GM23248 (cell line): ENCODE measurements around the gene TMC2.

Source experiments
- EZH2 ChIP-seq: fragments of 200-600 bp; sonication (generic); IDR thresholded peaks from 2 replicates; pipeline ENCODE4 v1.6.1; 2018; ENCODE audit warnings: antibody characterized with exemption, mild to moderate bottlenecking; ENCODE audit not compliant: insufficient read depth, poor library complexity, severe bottlenecking
- EZH2phosphoT487 ChIP-seq: fragments of 200-600 bp; sonication (generic); IDR thresholded peaks from 2 replicates; pipeline ENCODE4 v1.6.1; 2018; ENCODE audit warnings: antibody characterized with exemption, moderate library complexity, mild to moderate bottlenecking, low read depth; ENCODE audit not compliant: insufficient read depth

DNA sequence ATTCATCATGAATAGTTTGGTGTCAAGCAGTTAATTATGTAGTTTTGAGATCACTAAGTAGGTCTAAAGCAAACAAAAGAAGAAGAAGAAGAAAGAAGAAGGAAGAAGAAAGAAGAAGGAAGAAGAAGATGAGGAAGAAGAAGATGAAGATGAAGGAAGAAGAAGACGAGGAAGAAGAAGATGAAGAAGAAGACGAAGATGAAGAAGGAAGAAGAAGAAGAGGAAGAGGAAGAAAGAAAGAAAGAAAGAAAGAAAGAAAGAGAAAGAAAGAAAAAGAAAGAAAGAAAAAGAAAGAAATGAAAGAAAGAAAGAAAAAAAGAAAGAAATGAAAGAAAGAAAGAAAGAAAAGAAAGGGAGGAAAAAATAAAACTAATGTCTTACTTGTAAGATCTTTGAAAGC is 9.2 kb downstream of the TMC2 start:
- TF ChIP-seq EZH2 = no peak
- TF ChIP-seq EZH2phosphoT487 = no peak
